Measurements from ENCODE around the gene AREG. TPM values are rescaled to one million over a fixed set of nuclear protein-coding genes. Genes with fewer than 3 reads are reported as not detected.

Gene AREG
- 17.4 and 20.0 TPM in 2 replicates for total RNA-seq (2014; rRNA removed; shearing (Covaris generic))

DNA sequence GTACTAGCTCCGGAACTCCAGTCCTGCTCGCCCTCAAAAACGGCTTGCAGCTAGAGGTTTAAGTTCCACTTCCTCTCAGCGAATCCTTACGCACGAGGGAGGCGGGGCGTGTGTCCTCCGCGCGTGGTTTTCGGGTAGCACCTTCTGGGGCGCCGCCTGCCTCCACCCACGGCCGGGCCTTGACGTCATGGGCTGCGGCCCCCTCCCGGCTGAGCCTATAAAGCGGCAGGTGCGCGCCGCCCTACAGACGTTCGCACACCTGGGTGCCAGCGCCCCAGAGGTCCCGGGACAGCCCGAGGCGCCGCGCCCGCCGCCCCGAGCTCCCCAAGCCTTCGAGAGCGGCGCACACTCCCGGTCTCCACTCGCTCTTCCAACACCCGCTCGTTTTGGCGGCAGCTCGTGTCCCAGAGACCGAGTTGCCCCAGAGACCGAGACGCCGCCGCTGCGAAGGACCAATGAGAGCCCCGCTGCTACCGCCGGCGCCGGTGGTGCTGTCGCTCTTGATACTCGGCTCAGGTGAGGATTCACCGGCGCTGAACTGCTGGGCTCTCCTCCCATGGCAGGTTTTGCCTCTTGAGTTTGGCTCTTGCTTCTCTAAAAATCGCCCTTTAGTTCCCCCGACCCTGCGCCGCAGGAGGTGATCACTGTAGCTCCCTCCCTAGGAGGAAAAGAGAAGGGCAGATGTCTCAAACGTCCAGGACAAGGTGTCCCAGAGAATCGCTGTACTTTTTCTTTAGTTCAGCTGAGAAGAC, at the start of gene AREG:
TSS of gene AREG (plus strand) at position 246 of the 752 bp plus-strand sequence. CDS start at position 456, 210 bp downstream.

Other genes with a start within 250 kb of the AREG start
- not detected in 2 replicates for gene EPGN, start 136.7 kb upstream of the AREG start, total RNA-seq (2014; rRNA removed; shearing (Covaris generic))
- gene EREG, start 80.0 kb upstream of the AREG start, total RNA-seq (2014; rRNA removed; shearing (Covaris generic)) = 0.04 and 0.13 TPM in 2 replicates

All from A375 (cell line).